Germinal center (tissue), 1 donor: ENCODE measurements around the gene POLR3K.

Experiments used
- DNase-seq: peaks from one replicate; pipeline ENCODE4 v3.0.0; 2012; ENCODE audit warnings: mixed read lengths, low spot score

The POLR3K gene

DNA sequence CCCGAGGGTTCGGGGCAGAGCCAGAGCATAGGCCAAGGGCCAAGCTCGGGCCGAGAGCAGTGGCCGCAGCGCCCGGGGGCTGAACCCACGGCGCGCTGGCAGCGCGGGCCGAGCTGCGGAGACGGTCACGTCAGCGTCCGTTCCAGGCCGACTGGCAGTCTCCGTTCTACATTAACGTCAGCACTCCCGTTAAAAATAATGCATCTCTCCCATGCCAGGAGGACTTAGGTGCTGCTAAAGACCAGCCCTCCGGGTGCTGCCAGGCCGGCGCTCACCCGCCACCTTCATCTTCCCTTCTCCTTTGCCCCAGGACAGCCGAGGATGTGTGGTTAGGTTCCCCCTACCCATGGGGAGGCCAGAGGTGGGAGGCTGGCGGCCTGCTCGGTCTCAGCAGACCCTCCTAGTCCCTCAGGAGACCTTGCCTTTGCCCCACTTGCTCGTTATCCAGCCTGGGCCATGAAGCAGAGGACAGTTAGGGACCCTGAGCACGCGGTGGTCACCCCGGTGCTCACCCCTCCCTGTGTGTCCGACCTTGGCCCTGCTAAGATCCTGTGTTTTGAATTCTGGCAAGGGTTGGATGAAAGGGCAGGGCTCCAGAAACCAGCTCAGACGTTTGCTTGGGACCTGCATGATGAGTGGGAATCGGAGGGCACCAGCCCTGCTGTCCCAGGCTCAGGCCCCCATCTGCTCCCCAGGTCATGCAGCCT lies 25.2 kb upstream of the POLR3K start:
- peak; percentile 55 for DNase-seq

- DNase-seq, result peak; percentile 96
These were observed 24.5 kb upstream of the POLR3K start, which contains the start of gene MPG for GRCh38 chr16:77807-78443. Gene MPG, plus strand, starts transcription at chr16:78225. Its CDS starts 85 bp downstream, at chr16:78310.

- peak; percentile 62 for DNase-seq
These were observed 23.9 kb upstream of the POLR3K start for GRCh38 chr16:77273-77806.

GRCh38 chr16:76535-77272 lies 23.3 kb upstream of the POLR3K start:
- peak; percentile 38 for DNase-seq

GRCh38 chr16:75580-76501 lies 22.4 kb upstream of the POLR3K start:
- no peak for DNase-seq

GRCh38 chr16:74747-75334 lies 21.4 kb upstream of the POLR3K start:
- DNase-seq, result no peak

GRCh38 chr16:74051-74746 lies 20.8 kb upstream of the POLR3K start:
- DNase-seq, result no peak

DNA sequence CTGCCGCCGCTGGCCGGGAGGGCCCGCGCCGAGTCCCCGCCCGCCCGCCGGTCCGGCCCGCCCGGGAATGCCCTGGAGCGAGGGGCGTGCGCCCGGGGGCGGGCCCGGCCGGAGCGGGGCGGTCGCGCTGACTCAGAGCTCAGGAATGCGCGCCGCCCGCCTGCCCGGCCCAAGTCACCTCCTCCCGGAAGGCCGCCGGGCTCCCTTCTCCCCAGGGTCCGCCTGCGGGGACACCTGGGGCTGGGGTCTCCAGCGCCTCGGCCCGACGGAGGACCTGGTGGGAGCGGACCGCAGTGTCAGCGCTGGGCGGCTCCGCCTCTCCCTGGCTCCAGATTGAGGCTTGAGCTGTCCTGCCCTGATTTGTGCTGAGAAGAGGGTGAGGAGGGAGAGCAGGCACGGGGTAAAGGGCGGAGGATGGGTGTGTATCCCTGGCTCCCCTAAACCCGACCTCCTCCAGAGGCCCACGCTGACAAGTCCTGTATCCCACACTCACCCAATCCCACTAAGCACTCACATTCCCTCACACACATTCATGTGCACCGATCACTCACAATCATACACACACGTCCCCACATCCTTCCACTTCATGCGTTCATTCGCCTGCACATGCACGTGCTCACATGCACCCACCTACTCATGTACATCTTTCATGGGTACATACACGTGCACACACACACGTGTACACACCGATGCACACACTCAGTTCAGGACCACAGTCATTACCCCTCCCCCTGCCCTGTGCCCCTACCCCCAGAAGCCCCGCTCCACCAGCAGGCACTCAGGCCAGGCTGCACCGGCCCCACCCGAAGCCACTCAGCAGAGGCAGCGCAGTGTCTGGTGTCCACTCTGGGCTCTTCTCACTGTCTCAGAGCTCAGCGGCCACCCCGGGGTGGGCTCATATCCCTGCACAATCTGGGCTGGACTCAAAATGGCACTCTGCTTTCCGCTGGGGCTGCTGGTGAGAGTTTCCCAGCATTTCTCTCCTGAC lies 19.4 kb upstream of the POLR3K start, which contains the start of gene RHBDF1:
Gene RHBDF1, minus strand, starts transcription at position 71 of the 988 bp plus-strand sequence. CDS start 7,616 bp downstream, outside the sequence.
- DNase-seq, result no peak

DNA sequence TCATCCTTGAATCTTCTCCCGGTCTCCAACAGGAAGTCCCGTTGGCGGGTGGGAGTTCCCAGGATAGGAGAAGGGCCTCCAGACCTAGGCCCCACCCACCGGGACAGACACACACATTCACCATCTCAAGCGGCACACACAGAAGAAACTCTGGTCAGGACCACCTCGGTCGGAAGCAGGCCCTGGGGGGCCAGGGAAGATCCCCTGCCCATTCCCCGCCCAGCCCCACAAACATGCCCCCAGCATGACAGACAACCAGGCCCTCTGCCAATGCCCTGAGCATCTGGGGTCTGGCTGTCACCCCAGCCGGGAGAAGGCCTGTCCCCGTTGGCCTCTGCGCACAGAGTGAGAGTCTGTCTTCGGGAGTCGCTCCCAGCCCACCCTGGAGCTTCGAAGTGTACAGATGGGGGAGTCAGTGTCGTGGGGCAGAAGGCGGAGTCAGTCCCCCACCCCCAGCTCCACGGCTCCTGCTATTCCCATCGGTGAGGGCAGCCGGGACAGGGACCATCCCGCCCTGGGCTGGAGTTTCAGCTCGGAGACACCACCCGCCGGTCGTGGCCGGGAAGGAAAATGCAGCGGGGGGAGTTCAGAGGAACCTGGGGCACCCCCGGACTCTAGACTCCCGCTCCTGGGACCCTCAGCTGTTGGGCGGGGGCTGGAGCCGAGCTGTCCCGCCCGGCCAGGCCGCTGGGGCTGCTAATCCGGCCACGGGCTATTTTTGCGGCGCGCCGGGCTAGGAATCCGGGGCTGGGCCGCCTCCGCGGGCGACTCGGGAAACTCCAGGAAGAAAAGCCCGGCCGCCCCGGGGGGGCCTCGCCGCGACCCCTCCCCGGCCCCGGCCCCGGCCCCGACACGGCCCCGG lies 18.4 kb upstream of the POLR3K start:
- DNase-seq, result no peak

- no peak for DNase-seq
These were observed 17.8 kb upstream of the POLR3K start for GRCh38 chr16:71210-71539.

DNA sequence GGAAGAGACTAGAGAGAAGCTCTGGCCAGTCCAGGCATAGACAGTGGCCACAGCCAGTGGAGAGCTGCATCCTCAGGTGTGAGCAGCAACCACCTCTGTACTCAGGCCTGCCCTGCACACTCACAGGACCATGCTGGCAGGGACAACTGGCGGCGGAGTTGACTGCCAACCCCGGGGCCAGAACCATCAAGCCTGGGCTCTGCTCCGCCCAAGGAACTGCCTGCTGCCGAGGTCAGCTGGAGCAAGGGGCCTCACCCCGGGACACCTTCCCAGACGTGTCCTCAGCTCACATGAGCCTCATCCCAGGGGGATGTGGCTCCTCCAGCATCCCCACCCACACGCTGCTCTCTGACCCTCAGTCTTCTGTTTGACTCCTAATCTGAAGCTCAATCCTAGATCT lies 15.8 kb upstream of the POLR3K start:
- DNase-seq, result no peak

- DNase-seq, result no peak
These were observed 14.7 kb upstream of the POLR3K start for GRCh38 chr16:67884-68789.

DNA sequence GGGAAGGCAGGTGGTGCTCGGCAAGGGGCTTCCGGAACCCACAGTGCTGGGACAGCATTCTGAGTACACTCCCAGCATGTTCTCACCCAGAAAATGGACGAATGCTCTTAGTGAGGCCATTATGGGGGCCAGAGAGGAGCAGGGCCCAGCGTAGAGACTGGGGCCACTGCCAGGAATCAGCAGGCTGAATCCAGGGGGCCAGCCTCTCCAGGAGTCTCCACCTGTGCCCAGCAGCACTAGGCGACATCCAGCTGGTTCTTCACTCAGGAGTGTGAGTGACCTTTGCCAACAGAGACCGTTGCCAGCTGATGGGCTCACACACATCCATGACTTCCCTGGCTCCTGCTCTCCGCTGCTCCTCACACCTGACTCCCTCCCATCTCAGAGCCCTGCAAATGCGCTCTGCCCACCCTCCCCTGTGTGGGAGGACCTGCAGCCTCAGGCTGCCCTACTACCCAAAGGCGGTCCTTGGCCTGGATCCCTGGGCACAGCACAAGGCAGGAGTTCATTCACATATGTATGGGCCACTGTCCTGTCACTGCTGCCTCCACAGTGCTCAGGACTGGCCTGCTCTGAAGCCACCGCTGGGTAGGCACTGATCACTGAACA lies 13.9 kb upstream of the POLR3K start:
- DNase-seq, result no peak

DNA sequence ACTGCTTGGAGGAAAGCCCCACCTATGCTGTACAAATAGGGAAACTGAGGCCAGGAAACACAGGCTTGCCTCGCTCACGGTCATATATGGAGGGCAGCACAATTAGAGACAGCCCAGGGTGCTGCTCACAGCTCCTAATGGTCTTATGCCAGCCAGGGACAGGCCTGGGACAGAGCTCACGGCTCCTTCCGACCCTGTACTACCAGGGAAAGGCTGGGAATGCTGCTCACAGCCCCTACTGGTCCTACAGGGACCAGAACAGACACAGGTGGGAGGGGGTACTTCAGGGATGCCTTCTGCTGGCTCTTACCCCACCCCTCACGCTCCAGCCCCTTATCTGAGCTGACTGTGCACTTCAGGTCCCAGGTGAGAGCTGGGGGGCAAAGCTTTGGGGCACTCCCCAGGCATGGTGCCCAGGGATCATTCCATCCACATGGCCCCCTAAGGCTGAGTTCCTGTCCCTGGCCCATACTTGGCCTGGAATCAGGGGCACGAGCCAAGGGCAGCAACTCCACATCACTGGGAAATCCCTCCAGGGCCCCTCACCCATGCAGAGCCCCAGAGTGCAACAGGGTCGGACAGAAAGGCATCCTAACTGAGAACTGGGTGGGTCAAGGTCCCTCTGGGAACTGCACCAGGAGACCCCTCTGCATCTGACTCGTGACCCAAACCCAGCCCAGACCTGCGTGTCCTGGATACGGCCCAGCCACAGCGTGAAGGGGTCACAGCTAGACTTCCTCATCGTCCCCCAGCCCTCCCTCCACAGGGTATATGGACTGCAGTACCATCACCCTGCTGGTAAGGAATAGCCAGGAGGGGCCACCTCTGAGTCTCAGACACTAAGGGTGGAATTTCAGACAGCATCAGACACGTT lies 13.1 kb upstream of the POLR3K start:
- no peak for DNase-seq

DNA sequence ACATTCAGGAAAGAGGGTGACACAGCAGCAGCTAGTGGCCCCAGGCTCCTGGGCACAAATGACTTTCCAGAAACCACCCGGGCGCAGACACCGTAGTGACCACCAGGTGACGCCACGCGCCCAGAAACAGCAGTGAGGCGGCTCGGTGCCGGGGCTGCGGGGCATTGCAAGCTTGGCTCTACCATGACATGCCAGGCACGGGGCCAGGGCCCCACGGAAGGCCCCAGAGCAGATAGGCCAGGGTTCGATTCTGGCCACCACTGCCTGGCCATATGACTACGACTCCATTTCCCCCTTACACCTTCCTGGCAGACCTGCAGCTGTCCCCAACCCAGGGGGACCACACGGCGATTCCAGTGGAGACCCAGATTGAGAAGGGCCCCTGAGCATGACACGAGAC lies 12.3 kb upstream of the POLR3K start:
- peak; percentile 87 for DNase-seq

GRCh38 chr16:64914-65255 lies 11.5 kb upstream of the POLR3K start:
- no peak for DNase-seq
